Upper lobe of left lung (tissue), 4 donors: ENCODE measurements around the gene GARRE1.

Experiments used
- EP300 ChIP-seq, 4 donors: sonication (generic); formaldehyde crosslinking; IDR thresholded peaks; one replicate each; pipeline ENCODE4 v1.5.1; 2017; ENCODE audit warnings: antibody characterized with exemption in 4 of 4, control low read depth in 2 of 4
- TF ChIP-seq, protein P1 (sequence below), 6 experiments: fragments of 450-650 bp in 4 of 6; fragments of 200-600 bp in 2 of 6; sonication (generic) in 2 of 6; IDR thresholded peaks; one replicate each; pipeline ENCODE4 v1.5.1; 2016 to 2019; ENCODE audit warnings: antibody characterized with exemption in 6 of 6

DNA sequence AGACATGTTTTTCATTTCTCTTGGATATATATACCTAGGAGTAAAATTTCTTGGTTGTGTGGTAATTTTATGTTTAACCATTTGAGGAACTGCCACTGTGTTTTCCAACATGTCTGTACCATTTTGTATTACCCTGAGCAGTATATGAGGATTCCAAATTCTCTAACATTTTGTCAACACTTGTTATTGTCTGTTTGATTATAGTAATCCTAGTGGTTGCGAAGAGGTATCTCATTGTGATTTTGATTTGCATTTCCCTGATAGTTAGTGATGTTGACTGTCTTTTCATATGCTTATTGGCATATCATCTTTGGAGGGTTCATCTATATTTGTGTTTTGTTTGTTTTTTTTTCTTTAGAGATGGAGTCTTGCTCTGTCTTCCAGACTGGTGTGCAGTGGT lies 21.4 kb downstream of the GARRE1 start:
- no peak for TF ChIP-seq EP300 (IDR thresholded peaks at IDR 0.05)
- TF ChIP-seq, protein P1, sequence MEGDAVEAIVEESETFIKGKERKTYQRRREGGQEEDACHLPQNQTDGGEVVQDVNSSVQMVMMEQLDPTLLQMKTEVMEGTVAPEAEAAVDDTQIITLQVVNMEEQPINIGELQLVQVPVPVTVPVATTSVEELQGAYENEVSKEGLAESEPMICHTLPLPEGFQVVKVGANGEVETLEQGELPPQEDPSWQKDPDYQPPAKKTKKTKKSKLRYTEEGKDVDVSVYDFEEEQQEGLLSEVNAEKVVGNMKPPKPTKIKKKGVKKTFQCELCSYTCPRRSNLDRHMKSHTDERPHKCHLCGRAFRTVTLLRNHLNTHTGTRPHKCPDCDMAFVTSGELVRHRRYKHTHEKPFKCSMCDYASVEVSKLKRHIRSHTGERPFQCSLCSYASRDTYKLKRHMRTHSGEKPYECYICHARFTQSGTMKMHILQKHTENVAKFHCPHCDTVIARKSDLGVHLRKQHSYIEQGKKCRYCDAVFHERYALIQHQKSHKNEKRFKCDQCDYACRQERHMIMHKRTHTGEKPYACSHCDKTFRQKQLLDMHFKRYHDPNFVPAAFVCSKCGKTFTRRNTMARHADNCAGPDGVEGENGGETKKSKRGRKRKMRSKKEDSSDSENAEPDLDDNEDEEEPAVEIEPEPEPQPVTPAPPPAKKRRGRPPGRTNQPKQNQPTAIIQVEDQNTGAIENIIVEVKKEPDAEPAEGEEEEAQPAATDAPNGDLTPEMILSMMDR (IDR thresholded peaks at IDR 0.05), result no peak
